Stimulated activated CD8-positive, alpha-beta memory T cell treated with anti-CD3 and anti-CD28 coated beads, Interleukin-4, amount 100 ng/mL, for 1 hour (primary cell): Measurements from ENCODE around the gene SORCS3.

ENCODE experiments used
- DNase-seq, 2 donors: peaks; one replicate each; pipeline ENCODE4 v3.0.0-alpha.2; 2020; ENCODE audit warnings: low read depth in 2 of 2, low spot score in 1 of 2

The SORCS3 gene

DNA sequence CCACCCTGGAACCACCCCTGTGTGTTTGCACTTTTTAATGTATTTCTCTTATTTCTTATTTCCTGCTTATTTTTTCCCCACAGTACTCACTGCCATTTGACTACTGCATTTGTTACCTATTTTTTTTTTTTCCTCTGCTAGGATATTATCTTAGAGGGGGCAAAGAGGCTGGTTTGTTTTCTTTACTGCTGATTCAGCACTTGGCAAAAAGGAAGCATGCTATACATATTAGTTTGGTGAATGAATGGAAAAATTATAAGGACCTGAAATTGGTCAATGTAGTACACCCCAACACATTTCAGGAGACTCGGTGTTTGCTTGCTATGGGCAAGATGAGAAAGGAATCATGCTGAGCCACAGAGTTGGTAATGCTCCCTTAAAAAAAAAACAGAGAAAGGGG is 193.5 kb downstream of the SORCS3 start:
- DNase-seq, result no peak

DNA sequence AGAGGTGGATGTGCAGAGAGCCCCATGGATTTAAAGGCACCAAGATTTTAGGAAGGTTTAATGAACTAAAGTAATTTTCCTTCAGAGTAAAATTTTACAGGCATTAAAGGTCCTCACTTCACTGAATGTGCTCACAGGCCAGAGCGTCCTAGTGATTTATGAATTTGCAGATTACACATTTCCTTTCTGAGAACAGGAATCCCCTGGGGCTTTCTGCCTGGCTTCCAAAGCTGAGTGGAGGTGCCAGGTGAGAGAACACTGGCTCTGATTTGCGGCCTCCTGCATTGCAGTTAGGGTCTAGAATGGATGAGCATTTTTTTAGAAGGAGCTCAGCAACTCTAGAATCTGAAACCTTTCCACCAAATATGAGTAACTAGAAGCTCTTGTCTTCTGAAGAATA is 194.3 kb downstream of the SORCS3 start:
- no peak for DNase-seq

DNA sequence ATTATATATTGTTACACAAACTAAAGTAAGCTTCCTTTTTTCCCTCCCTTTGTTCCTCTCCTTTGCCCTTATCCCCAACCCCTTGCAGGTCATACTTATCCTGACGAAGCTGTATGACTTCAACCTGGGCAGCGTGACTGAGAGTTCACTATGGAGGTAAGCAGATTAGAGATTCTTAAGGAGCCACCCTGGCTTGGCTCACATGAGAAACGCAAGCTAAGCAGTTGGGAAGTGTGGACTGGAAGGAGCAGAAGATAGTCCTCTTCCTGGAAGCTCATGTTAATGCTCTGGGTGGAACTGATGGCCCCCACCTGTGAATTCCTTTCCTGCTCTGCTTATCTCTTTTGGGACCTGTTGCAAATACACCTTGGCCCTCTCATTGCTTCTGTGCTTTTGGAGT is 201.6 kb downstream of the SORCS3 start:
- no peak for DNase-seq

DNA sequence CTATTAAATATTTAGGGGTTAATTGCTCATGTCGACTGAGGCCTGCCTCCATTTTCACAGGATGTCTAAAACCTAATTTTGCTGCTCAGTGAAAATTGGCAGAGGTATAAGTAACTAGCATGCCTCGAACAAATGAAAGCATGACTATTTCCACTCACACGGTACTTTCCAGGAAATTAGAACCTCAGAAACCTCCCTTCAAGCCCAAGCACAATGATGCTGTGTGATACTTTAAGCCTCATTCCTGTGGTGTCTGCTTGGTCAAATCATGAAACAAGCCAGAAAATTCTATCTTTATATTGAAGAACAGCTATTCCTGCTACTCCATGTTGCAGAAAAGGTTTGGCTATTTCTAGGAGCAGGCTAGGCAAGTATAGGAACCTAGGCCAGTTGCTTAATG is 203.0 kb downstream of the SORCS3 start:
- no peak for DNase-seq

DNA sequence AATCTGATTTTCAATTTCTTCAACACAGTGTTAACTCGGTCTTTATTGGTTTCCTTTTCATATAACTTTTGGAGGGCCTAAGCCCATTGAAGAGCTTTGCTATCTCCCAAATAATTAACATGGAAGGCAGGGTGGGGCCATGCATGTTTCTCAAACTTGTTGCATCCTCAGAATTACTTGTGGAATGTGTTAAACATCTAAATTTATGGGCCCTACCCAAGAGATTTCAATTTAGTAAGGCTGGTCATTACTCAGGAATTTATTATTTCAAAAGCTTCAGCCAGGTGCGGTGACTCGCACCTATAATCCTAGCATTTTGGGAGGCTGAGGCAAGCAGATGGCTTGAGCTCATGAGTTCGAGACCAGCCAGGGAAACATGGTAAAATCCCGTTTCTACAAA is 208.9 kb downstream of the SORCS3 start:
- DNase-seq, result no peak

DNA sequence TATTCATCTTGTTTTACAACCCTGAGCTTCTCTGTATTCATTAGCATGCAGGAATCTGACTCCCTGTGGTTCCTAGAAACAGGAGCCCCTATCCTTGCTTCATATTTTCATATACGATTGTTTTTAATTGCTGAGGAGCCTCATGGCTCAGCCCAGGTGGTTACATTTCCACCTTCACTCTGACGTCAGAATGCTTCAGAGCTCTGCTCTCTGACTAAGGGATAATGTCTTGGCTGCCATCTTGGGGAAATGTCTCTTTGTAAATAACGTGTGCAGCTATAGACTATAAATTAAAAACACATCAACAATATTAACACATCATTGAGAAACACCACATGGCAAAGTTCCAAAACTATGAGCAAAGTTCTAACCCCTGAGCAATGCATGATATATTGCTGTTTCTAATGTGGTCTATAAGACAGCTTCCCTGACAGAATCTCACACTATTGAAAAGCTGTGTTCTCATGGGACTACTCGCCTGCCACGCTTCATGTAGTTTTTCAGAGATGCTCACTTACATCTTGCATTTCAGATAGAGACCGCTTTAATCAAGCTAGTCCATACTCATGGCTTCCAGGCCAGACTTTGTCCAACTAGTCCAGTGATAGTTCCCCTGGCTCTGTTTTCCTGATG is 227.0 kb downstream of the SORCS3 start:
- DNase-seq, result no peak

DNA sequence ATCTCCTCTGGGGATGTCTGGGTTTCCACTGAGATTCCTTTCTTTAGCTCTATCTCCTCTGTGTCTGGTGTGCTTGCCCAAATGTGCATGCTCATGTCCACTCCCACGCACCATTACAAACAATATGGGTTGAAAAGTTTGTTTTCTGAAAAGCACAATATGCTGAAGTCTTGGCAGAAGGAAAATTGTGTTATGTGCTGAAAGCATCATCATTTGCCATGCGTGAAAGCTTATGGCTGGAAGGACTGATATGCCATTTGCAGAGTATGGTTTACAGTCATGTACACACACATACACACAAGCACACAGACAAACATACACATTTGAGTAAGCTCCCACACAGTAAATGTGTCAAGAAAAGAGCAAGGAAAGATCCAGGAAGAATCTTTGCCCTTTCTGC is 231.6 kb downstream of the SORCS3 start:
- no peak for DNase-seq

DNA sequence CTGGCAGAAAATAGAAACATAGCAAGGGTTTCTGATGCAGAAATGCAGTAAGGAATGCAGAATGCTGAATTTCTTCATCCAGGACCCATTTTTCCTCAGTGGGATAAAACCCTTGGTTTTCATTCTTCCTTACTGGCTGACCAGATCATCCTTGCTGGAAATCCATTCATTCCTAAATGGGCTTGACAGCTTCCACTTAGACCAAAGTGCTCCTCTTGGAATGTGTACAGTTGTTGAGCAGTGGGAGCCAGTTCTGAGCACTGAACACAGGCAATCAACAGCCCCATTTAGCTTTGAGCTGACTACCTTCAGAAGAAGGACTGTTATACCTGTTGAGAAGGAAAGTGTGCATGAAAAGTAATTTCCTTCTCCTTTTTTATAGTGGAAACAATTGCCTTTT is 232.1 kb downstream of the SORCS3 start:
- no peak for DNase-seq

DNA sequence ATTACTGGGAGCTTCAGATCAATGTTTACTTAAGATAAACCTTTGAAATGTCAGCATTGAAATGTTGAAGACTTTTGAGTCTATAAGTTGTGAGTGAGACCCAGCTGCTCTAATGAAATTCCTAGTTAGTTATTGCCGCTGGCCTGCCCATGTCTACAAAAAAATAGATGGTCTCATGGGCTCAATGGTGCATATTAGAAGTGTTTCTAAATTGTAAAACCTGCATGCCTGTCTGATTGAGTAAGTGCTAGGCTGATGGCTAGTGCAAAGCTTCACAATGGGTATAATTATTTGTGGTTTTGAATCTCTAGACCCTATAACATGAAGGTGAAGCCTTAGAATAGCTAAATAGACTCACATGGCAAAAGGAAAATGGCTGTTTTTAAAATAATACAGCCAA is 234.5 kb downstream of the SORCS3 start:
- DNase-seq, result no peak

DNA sequence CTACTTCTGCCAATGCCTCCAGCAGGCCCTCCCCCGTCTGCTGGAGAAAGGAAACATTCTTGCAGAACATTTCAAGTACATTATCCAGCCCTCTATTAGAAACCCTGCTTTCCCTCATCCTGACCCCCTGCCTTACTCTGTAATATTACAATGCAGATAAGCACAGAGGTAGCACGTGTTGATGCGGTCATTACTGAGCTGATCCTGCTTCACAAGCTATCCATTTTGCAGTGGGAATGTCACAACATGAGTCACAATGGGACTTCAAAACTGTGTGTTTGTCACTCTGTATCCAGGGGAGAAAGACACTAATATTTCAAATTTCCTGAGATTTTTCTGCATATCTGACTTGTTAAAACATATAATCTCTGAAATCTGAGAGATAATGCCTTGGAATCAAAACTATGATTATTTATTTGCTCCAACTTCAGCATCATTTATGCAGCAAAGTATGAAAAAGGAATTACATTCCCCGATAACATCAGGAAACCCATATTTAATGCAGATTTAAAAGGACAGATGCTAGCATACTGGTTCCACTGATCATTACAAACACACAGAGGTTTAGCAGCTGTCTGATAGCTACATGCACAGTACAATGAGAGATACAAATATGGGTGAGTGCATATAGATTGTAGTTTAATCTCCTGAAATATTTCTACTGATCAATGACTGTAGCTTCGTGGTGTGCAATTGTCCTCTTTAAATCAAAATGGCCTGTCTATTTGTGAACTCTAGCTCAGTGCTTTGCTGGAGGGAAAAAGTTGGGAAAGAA is 239.7 kb downstream of the SORCS3 start:
- DNase-seq, result no peak

DNA sequence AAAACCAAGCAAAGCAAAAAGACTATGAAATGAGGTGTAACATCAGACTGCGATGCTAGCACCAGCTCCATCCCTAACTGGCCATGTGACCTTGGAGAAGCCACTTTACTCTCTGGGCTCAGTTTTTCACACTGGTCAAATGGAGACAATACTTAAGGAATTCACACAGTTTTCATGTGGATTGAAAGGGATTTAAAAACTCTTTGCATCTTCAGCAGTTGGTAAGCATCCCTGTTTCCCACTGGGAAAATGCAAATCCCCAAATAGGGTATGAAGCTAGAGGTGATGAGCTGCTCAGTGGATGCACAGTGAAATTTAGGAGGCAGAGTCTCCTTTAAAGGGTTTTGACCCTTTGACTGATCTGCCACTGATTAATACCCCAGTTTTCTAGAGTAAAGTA is 240.7 kb downstream of the SORCS3 start:
- DNase-seq, result no peak

DNA sequence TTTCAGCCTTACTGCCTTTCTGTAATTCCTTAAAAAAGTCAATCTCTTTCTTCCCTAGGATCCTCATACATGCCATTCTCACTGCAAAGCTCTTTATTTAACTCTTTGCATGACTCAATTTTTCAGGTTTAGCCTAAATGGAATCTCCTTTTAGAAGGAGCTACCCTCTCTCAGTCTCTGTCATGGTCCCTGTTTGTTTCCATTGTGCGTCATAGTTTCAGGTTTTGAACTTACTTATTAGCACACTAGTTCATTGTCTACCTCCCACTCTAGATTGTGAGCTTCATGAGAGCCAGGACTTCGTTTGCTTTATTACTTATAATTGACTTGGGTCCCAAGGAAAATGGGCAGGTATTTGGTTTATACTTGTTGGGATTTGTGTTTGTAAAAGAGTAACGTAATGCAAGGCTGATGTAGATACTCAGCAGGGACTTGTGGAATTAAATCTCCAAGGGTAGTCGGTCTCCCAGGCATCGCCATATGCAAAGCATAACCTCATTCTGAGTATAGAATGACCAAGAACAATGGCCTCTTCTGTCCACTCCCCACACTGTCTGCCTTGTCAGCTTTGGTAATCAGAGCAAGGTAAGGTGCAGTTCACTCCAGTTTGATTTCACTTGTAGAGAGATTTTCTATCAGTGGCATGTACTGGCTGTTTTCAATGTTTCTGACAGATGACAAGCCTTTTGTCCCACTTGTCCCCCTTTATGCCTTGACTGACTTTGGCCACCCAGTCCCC is 252.0 kb downstream of the SORCS3 start:
- DNase-seq, result no peak

DNA sequence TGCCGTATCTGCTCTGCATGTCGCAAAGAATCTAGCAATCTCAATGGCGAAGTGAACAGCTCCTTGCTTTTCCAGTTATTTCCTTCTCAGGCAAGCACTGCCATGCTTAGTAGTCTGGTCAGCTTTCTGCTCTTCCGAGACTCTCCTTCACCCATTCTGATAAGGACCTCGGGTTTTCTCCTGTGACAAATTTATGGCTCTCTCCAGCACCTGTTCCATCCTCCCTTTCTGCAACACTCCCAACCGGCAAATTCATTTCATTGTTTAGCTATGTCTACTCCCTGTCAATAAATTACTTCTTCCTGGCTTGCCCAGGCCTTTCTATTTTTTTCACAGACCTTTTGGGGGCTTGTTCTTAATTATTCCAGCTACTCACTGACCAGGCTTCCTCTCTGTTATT is 252.6 kb downstream of the SORCS3 start:
- no peak for DNase-seq

DNA sequence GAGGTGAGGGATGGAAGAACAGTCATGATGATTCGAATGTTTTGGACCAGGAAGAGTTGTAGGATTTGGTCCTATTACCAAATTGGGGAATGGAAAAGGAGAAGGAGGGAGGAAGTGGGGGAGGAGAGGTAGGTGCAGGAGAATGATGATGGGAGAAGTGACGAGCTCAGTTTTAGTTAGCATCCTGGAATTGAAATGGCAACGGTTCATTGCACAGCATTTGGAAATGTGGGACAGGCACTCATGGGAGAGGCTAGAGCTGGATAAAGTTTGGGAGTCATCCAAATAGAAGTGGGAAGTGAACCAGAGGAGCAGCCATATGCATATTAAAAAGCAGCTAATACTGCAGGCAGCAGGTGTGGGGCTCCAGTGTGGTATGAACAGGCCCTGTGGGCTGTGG is 253.6 kb downstream of the SORCS3 start:
- no peak for DNase-seq

DNA sequence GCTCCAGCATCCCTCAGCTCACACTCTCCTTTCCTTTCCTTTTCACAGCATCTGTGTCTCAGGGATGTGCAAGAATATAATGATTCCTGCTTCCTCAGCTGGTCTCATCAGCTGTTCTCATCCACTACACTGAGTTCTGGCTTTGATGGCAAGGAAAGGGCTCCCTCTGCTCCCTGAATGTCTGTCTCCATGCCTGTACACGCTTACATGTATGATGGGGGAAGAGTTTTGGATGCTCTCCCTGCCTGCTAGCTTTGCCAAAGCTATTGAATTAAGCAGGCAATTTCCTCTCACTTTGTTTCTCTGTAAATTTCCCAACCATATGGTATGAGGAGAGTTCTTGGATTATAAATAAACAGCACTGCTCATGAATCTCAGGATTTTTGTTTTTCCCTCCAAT is 254.5 kb downstream of the SORCS3 start:
- DNase-seq, result no peak

DNA sequence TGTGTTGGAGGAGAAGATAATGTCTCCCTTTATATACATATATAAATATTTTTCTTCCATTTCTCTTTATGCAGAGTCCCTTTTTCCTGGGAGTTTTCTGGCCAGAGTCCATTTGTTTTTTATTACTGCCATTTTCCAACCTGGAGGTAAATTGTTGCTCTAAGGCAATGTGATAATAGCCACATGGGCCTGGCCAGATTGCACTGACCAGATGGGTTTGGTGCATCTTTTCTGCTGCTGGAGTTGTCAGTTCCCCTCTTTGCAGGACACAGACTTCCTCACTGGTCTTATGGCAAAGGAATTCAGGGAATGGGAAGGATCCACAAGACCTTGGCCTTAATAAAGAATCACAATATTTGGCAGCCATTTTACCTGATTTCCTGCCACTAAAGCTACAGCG is 254.9 kb downstream of the SORCS3 start:
- DNase-seq, result no peak

DNA sequence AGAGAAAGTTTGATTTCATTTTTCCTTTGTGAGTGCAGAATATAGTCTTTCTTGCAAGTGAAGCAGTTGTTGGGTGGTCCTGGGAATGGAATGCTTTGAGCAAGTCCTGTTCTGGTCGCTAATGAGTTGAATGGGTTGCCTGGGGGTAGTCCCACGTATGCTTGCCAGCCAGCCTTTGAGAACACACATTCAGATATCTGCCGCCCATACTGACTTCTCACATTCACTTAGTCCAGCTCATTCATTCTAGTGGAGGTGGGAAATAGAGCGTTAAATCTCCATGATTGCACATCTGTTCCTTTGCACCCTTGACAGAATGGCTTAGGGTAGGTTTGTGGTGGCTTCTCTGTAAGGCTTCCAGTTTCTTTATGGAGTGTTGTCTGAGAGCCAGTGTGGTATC is 256.6 kb downstream of the SORCS3 start:
- DNase-seq, result no peak

DNA sequence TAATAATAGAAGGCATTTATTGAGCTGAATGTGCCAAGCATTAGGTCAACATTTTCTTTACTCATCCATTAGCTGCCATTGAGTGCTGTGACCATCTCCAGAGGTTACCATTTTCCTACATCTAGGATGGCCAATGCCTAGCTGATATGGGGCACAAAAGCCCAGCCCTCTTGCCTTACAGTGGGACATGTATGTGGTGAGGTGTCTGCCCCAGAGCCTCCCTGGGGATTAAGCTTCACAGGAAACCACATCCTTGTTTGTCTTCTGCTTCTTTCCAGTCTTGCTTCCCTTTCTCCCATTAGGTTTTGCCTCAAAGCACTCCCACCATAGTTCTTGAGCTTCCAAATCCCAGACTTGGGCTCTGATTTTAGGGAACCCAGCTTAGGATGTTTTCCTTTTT is 258.7 kb downstream of the SORCS3 start:
- no peak for DNase-seq

DNA sequence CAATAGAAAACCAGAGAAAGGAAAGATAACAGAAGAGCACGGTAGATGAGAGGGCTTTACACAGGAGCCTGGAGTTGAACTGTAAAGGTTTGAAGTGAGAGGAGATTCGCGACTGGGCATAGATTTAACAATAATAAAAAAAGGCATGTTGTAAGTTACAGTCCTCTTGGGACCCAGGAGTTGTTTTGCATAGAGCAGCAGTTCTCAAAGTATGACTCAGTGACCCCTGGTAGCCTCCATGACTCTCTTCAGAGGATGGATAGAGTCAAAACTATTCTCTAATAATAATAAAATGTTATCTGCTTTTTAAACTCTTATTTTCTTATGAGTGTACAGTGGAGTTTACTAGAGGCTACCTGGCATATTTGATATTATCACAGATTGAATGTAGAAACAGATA is 262.3 kb downstream of the SORCS3 start:
- DNase-seq, result no peak

DNA sequence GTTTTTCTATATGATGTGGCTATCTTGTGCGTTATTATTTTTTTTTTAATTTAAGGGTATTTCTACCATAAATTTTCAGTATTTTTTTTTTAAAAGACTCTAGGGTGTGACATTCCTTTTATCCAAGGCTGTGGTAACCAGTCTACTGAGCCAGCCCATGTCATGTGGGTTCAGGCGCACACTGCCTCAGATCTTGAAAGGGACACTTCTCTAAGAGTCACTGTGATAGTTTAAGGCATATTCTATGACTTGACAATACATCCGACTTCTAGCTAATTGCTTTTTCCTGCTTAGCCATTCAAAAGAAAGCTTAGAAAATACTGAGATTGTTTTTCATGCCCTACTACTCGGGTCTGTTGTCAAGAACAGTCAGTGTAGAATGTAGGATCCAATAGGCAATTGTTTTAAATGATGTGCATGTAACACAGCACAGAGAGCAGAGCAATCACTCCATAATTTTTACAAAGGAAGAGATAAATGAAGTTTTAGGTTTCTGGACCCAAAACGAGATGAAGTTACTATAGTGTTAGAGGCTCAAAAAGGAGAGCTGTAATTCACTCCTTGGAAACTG is 263.7 kb downstream of the SORCS3 start:
- DNase-seq, result no peak

DNA sequence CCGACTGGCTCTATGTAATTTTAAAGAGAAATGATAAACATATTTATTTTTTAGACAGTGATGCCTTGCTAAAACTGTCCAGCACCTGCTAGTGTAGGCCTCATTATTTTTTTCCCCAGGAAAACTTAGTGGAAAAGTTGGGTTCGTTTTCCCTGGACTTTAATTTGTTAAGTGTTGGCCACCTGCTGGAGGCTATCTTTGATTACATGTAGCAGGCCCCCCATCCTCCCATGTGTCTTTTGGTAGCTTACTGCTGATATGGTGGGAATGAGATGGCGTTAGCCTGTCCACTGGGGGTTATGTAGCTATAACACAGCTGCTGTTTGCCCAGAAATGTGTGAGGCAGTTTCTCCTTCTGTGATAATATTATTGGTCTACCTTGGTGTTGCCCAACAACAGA is 265.0 kb downstream of the SORCS3 start:
- DNase-seq, result no peak

DNA sequence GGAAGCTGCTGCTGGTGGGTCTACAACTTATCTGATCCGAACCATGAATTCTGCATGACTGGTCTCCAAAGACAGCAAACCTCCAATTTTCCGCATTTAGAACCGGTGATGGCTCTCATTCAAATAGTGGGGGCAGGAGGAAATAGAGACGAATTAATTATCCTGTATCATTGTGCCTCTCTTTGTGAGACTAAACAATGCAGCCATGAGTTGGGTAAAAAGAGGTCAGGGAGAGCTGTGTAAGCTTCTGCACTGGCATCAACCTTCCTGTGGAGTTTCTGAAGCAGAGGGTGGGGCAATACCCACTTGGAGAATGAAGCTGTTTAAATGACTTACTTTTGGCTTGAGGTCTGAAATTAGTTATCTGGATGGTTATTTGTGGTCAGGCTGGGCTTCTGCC is 266.4 kb downstream of the SORCS3 start:
- no peak for DNase-seq
